GM10266 (cell line): ENCODE measurements around the gene MYL6B.

ENCODE experiments used
- DNase-seq: peaks from one replicate; pipeline ENCODE4 v3.0.0; 2012; ENCODE audit errors: extremely low spot score
- CTCF ChIP-seq: IDR thresholded peaks from 2 replicates; pipeline ENCODE4 v1.5.1; 2012; ENCODE audit warnings: mild to moderate bottlenecking, low read depth; ENCODE audit not compliant: control insufficient read depth, insufficient read depth; ENCODE audit errors: missing control alignments

Gene MYL6B

GRCh38 chr12:56164345-56164729, 11.9 kb downstream of the MYL6B start:
- no peak for DNase-seq
- TF ChIP-seq CTCF, result no peak

GRCh38 chr12:56165369-56165768, 13.0 kb downstream of the MYL6B start:
- no peak for TF ChIP-seq CTCF
- no peak for DNase-seq

GRCh38 chr12:56169229-56169759, 16.9 kb downstream of the MYL6B start:
- no peak for DNase-seq
- TF ChIP-seq CTCF, result no peak

- no peak for DNase-seq
- no peak for TF ChIP-seq CTCF
Observed at GRCh38 chr12:56172839-56173238, 20.5 kb downstream of the MYL6B start.

- DNase-seq, result no peak
- TF ChIP-seq CTCF, result no peak
Observed at GRCh38 chr12:56178347-56178746, 26.0 kb downstream of the MYL6B start.

GRCh38 chr12:56186957-56187356, 34.6 kb downstream of the MYL6B start:
- no peak for DNase-seq
- TF ChIP-seq CTCF, result no peak

- DNase-seq, result no peak
- TF ChIP-seq CTCF, result no peak
Observed at GRCh38 chr12:56188131-56188777, 35.9 kb downstream of the MYL6B start.
